Brain microvascular endothelial cell (primary cell): ENCODE results near the gene ADH6.

Source experiments
- DNase-seq: peaks from one replicate; pipeline ENCODE4 v3.0.0-alpha.2; 2020
- H3K27ac ChIP-seq: fragments of 250-450 bp; sonication (Bioruptor Pico); 2 replicates; pipeline ENCODE4 v1.5.1; 2020; ENCODE audit warnings: mild to moderate bottlenecking, moderate library complexity
- H3K27me3 ChIP-seq: fragments of 250-450 bp; sonication (Bioruptor Pico); replicated peaks from 2 replicates; pipeline ENCODE4 v1.5.1; 2020; ENCODE audit warnings: mild to moderate bottlenecking
- H3K36me3 ChIP-seq: fragments of 250-450 bp; sonication (Bioruptor Pico); replicated peaks from 2 replicates; pipeline ENCODE4 v1.5.1; 2020; ENCODE audit warnings: mild to moderate bottlenecking
- H3K4me3 ChIP-seq: 2 replicates; pipeline ENCODE4 v1.5.1; 2011; ENCODE audit warnings: low read depth, mild to moderate bottlenecking, control low read depth, low read length, moderate library complexity
- CTCF ChIP-seq: IDR thresholded peaks from 2 replicates; pipeline ENCODE4 v1.5.1; 2011; ENCODE audit warnings: low read depth, mild to moderate bottlenecking, moderate library complexity, low read length, control low read depth, inconsistent platforms; ENCODE audit errors: missing control alignments
- in situ Hi-C: cut with HindIII; loops from 2 replicates; pipeline ENCODE4 v1.10.0; 2017; ENCODE audit warnings: low sequenced_read_pairs, low pct_ligation_motif_present

ADH6 gene

GRCh38 chr4:99207911-99208718 lies 10.9 kb downstream of the ADH6 start:
- H3K27me3 ChIP-seq: no peaks in the 10 kb centered on the region
- H3K36me3 ChIP-seq: no peaks in the 10 kb centered on the region
- in situ Hi-C loops: no loop called here
- no peak overlapping the region for H3K4me3 ChIP-seq
- TF ChIP-seq CTCF: no peak
- no peak overlapping the region for H3K27ac ChIP-seq
- DNase-seq: peak; percentile 29

GRCh38 chr4:99207069-99207743 lies 11.8 kb downstream of the ADH6 start:
- in situ Hi-C loops: no loop called here
- Histone ChIP-seq H3K4me3 (no peak overlapping the region), H3K27me3 (no peaks in the 10 kb centered on the region), H3K27ac (no peak overlapping the region), H3K36me3 (no peaks in the 10 kb centered on the region)
- DNase-seq: no peak
- TF ChIP-seq CTCF: no peak

- DNase-seq: no peak
- TF ChIP-seq CTCF: no peak
- in situ Hi-C loops: no loop called here
- Histone ChIP-seq H3K27ac (no peak overlapping the region), H3K36me3 (no peaks in the 10 kb centered on the region), H3K4me3 (no peak overlapping the region), H3K27me3 (no peaks in the 10 kb centered on the region)
Measured at GRCh38 chr4:99205153-99205979, 13.7 kb downstream of the ADH6 start.

- peak; percentile 14 for DNase-seq
- in situ Hi-C loops: no loop called here
- TF ChIP-seq CTCF: no peak
- H3K27ac ChIP-seq: peak overlapping the region; percentile 31
- no peak overlapping the region for H3K4me3 ChIP-seq
- no peaks in the 10 kb centered on the region for H3K27me3 ChIP-seq
- H3K36me3 ChIP-seq: no peaks in the 10 kb centered on the region
Measured at GRCh38 chr4:99202536-99202935, 16.5 kb downstream of the ADH6 start.

- Histone ChIP-seq H3K27me3 (no peaks in the 10 kb centered on the region), H3K36me3 (no peaks in the 10 kb centered on the region), H3K4me3 (no peak overlapping the region), H3K27ac (peak overlapping the region; percentile 31)
- TF ChIP-seq CTCF: no peak
- DNase-seq: no peak
- in situ Hi-C loops: no loop called here
Measured at GRCh38 chr4:99202094-99202493, 17.0 kb downstream of the ADH6 start.
